Cardiac ventricle fibroblast (primary cell): ENCODE measurements around the gene SLC25A18. TPM values are rescaled to one million over a fixed set of nuclear protein-coding genes. Genes with fewer than 3 reads are reported as not detected.

Experiments
- total RNA-seq: library from RNA; depleted of rRNA; stranded (reverse); fragments of >200 nt; gene quantifications from 2 replicates; pipeline ENCODE4 v1.2.3, GENCODE V29; 2015

Gene SLC25A18
- 0.12 TPM in 1 of 2 replicates, not detected in the other for total RNA-seq

GRCh38 chr22:17562906-17563870 lies at the start of gene SLC25A18:
Gene SLC25A18, plus strand, starts transcription at chr22:17563498. Its CDS starts 16,447 bp downstream, at chr22:17579945.

GRCh38 chr22:17628406-17629172 lies 65.3 kb downstream of the SLC25A18 start, which contains the start of gene ATP6V1E1:
Gene ATP6V1E1, minus strand, starts transcription at chr22:17628749. Its CDS starts 114 bp downstream, at chr22:17628635.

GRCh38 chr22:17638432-17639246 lies 75.3 kb downstream of the SLC25A18 start, which contains the start of gene BCL2L13:
Gene BCL2L13, plus strand, starts transcription at chr22:17638757. Its CDS starts 16,955 bp downstream, at chr22:17655712.

Other genes starting within 250 kb of the SLC25A18 start
- gene CECR2, start 194.0 kb upstream of the SLC25A18 start, total RNA-seq: 1.3 and 2.1 TPM in 2 replicates
- 85.6 and 90.1 TPM in 2 replicates for gene ATP6V1E1, start 65.3 kb downstream of the SLC25A18 start, total RNA-seq
- 41.3 and 42.2 TPM in 2 replicates for gene BCL2L13, start 75.3 kb downstream of the SLC25A18 start, total RNA-seq
- gene BID, start 211.0 kb downstream of the SLC25A18 start, total RNA-seq: 22.7 and 29.0 TPM in 2 replicates